Prostate gland (tissue), 1 donor: Measurements from ENCODE around the gene BCL2L2.
"Not testable (repeated sequence)": the region's sequence is repeated elsewhere in the genome, so short reads cannot be mapped to it uniquely, and the experiment has no call there.

ENCODE experiments used
- POLR2A ChIP-seq: fragments of 450-650 bp; IDR thresholded peaks from one replicate; pipeline ENCODE4 v1.6.1; 2016; ENCODE audit warnings: antibody characterized with exemption, mild to moderate bottlenecking
- POLR2AphosphoS5 ChIP-seq: sonication (generic); formaldehyde crosslinking; IDR thresholded peaks from one replicate; pipeline ENCODE4 v1.6.1; 2017; ENCODE audit warnings: antibody characterized with exemption

- not testable (repeated sequence) for TF ChIP-seq POLR2AphosphoS5, POLR2A
These were observed 19.1 kb downstream of the BCL2L2 start for GRCh38 chr14:23325746-23326145.
